Right lobe of liver (tissue), 6 donors: Measurements from ENCODE around the gene NKAIN4. TPM values are rescaled to one million over a fixed set of nuclear protein-coding genes. Genes with fewer than 3 reads are reported as not detected.

Source experiments
- ATAC-seq, 4 donors: fragments of 200-7000 bp; cut with Tn5 transposase; one replicate each; pipeline ENCODE4 v1.9.1; 2020; ENCODE audit warnings: mild to moderate bottlenecking in 4 of 4, moderate library complexity in 4 of 4
- DNase-seq, 3 donors: peaks; one replicate each; pipeline ENCODE4 v3.0.0-alpha.2; 2020
- H3K27ac ChIP-seq, 3 donors: fragments of 200-600 bp; one replicate each; pipeline ENCODE4 v1.8.0; 2022
- H3K27me3 ChIP-seq, 2 donors: fragments of 200-600 bp; one replicate each; pipeline ENCODE4 v1.8.0; 2022
- H3K36me3 ChIP-seq, 4 donors: fragments of 200-600 bp; sonication (generic) in 1 of 4; one replicate each; pipeline versions ENCODE4 v1.5.1 to v1.8.0; 2017 to 2022; ENCODE audit warnings: control low read depth in 1 of 4
- H3K4me1 ChIP-seq, 4 donors: fragments of 200-600 bp; sonication (generic) in 1 of 4; one replicate each; pipeline versions ENCODE4 v1.5.1 to v1.8.0; 2017 to 2022; ENCODE audit warnings: control low read depth in 1 of 4
- H3K4me3 ChIP-seq, 3 donors: fragments of 200-600 bp; one replicate each; pipeline ENCODE4 v1.8.0; 2022
- H3K9me3 ChIP-seq, 4 donors: fragments of 200-600 bp; sonication (generic) in 1 of 4; one replicate each; pipeline versions ENCODE4 v1.5.1 to v1.8.0; 2017 to 2022; ENCODE audit warnings: control low read depth in 1 of 4
- CTCF ChIP-seq, 4 donors: fragments of 200-600 bp in 3 of 4; fragments of 450-650 bp in 1 of 4; IDR thresholded peaks; one replicate each; pipeline versions ENCODE4 v1.5.1 to v1.8.0; 2016 to 2022; ENCODE audit warnings: antibody characterized with exemption in 4 of 4, mild to moderate bottlenecking in 2 of 4
- POLR2A ChIP-seq: fragments of 450-650 bp; IDR thresholded peaks from one replicate; pipeline ENCODE4 v1.6.1; 2017; ENCODE audit warnings: antibody characterized with exemption, mild to moderate bottlenecking
- WGBS: methylation state at CpG from one replicate; pipeline ENCODE4 v1.1.6; 2018; ENCODE audit warnings: low coverage, low lambda C conversion rate; ENCODE audit not compliant: insufficient coverage; ENCODE audit errors: missing lambda C conversion rate; 5-methylcytosine and 5-hydroxymethylcytosine counted together
- intact Hi-C, 2 donors: fragments of 100-400 bp; cut with DNase I; formaldehyde crosslinking; loops; one replicate each; pipeline versions ENCODE4 v1.11.2 to v1.14.1; 2022
- total RNA-seq, 6 experiments: library from RNA; depleted of rRNA in 2 of 6; stranded (reverse); fragments of >200 nt in 2 of 6; fragmentation: NEBNext Ultra II Directional in 3 of 6; extraction: Animal tissue kit (Norgen Biotek cat#: 25700) in 3 of 6; gene quantifications; one replicate each; pipeline versions ENCODE4 v1.1.0 to v1.2.4, GENCODE V29; 2016 to 2023
- donor health status: DM: no; HTN: yes; CAD: no.
- donor health status: DM: no; HTN: no; CAD: no.
- donor health status: DM: no; HTN: no; CAD: no.
- donor health status: DM: no; HTN: yes; CAD: no.
- donor health status: DM: no; HTN: yes; CAD: no.

Gene NKAIN4
- total RNA-seq, 6 experiments from 2014 or later, result not detected

DNA sequence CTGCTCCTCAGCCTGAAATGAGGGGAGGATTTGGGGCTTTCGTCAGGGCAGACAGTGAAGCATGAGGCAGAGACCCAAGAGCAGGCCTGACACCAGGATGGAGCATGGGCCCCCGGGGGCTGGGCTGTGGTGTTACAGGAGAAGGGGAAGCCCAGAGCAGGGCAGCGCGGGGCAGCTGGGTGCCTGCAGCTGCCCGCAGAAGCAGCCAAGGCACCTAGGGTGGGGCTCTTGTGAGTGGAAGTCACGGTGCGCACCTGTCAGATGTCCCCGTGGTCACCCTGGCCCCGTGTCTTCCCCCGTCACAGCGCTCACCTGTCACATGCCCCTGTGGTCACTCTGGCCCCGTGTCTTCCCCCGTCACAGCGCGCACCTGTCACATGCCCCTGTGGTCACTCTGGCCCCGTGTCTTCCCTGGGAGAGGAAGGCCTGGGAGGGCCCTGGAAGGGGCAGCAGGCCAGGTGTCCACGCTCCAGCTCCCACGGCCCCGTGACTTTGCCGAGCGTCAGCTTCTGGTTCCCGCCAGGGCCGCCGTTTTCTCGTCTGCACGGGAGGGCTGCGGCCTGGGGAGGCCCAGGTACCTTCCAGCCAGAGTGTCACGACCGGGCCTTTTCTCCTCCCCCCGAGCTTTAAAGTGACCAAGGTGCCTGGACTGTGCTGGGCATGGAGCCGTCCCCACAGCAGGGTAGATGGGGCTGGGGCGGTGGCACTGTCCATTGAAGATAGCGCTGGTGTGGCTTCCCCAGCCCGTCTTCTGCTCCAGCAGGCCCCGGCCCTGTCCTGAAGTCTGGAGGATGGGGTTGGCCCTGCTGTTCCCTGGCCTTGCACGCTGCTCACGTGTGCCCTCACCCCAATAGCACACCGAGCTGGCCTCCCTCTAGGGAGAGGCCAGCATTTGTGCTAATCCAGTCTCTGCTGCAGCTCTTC, 27.7 kb upstream of the NKAIN4 start:
- Histone ChIP-seq H3K36me3 (peaks cover 0 to 33% (median 10%) of the 10 kb centered on the region in 4 donors), H3K9me3 (no peaks in the 10 kb centered on the region), H3K4me3 (no peak overlapping the region), H3K4me1 (no peaks in the 10 kb centered on the region), H3K27ac (no peak overlapping the region), H3K27me3 (no peaks in the 10 kb centered on the region)
- WGBS, result no CpG with 5 or more reads among the region's 38 CpGs
- TF ChIP-seq CTCF (IDR thresholded peaks at IDR 0.05) (no peak), POLR2A (no peak)
- DNase-seq (no peak), ATAC-seq (no peak)
- intact Hi-C loops, result no loop called here

DNA sequence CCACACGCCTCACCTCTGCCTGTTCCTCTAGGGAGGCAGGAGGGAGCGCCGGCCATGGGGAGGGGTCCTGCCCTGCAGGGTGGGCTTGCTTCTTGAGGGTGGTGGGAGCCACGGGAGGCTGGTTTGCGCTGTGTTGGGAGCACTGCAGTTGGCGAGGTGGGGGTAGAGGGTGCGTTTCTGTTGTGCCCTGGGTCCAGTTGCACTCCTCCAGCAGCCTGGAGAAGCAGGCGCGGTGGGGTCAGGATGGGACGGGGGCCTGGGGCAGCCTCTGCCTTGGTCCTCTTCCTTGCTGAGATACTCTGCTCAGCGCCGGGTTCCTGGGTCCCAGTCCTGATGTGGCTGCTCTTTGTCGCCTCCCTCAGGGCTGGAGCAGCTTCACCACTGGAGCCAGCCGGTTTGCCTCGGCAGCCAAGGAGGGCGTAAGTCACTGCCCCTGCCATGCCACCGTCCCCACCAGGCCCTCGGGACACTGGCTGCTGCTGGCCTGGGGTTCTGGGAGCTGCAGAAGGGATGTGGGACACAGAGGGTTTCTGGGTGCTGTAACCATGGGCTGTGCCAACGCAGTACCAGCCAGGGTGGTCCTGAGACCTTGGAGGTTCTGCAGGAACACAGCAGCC, 26.8 kb upstream of the NKAIN4 start:
- no peak overlapping the region for H3K27ac ChIP-seq
- H3K9me3 ChIP-seq, result no peaks in the 10 kb centered on the region
- ATAC-seq, result no peak
- intact Hi-C loops, result no loop called here
- H3K4me3 ChIP-seq, result no peak overlapping the region
- DNase-seq, result no peak
- no peaks in the 10 kb centered on the region for H3K27me3 ChIP-seq
- H3K4me1 ChIP-seq, result no peaks in the 10 kb centered on the region
- no CpG with 5 or more reads among the region's 19 CpGs for WGBS
- TF ChIP-seq CTCF (IDR thresholded peaks at IDR 0.05) (no peak), POLR2A (no peak)
- H3K36me3 ChIP-seq, result peaks cover 0 to 41% (median 10%) of the 10 kb centered on the region in 4 donors

DNA sequence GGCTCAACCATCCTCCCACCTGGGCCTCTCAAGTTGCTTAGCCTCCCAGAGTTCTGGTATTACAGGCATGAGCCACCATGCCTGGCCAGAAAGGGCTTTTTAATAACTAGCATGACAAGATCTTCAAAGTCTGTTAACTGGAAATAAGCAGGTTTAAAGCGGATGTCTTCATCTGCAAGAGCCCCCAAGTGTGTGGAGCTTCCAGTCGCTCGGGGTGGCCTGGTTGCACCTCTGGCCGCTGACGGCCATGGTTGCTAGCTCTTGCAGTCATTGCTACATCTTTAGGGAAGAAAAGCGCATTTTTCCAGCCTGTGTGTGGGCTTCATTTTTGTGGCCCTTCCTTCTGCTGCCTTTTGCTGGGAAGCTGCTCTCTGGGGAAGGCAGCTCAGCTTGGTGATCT, 26.1 kb upstream of the NKAIN4 start:
- ATAC-seq (no peak), DNase-seq (no peak)
- peaks cover 0 to 43% (median 9%) of the 10 kb centered on the region in 4 donors for H3K36me3 ChIP-seq
- intact Hi-C loops, result no loop called here
- TF ChIP-seq POLR2A (no peak), CTCF (IDR thresholded peaks at IDR 0.05) (no peak)
- 93% methylated on average over 3 of the region's 6 CpGs for WGBS
- no peak overlapping the region for H3K4me3 ChIP-seq
- no peak overlapping the region for H3K27ac ChIP-seq
- H3K9me3 ChIP-seq, result no peaks in the 10 kb centered on the region
- no peaks in the 10 kb centered on the region for H3K27me3 ChIP-seq
- no peaks in the 10 kb centered on the region for H3K4me1 ChIP-seq

DNA sequence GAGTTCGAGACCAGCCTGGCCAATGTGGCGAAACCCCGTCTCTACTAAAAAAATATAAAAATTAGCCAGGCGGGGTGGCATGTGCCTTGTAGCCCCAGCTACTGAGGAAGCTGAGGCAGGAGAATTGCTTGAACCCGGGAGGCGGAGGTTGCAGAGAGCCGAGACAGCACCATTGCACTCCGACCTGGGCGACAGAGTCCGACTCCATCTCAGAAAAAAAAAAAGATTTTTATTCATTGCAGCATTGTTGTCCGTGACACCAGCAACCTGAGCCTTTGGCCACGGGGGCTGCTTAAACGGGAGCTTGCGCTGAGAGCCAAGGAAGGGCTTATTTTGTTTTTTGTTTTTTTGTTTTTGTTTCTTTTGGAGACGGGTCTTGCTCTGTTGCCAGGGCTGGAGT, 25.7 kb upstream of the NKAIN4 start:
- H3K36me3 ChIP-seq, result peaks cover 0 to 43% (median 9%) of the 10 kb centered on the region in 4 donors
- DNase-seq (no peak), ATAC-seq (no peak)
- H3K4me3 ChIP-seq, result no peak overlapping the region
- intact Hi-C loops, result loop anchor here in 1 of 2 donors (5.0 kb wide), 1 partner anchor 402 kb away; no protein-coding TSS in a partner anchor
- no peaks in the 10 kb centered on the region for H3K27me3 ChIP-seq
- H3K27ac ChIP-seq, result no peak overlapping the region
- TF ChIP-seq POLR2A, result no peak
- TF ChIP-seq CTCF (IDR thresholded peaks at IDR 0.05), result no peak
- H3K4me1 ChIP-seq, result no peaks in the 10 kb centered on the region
- 87% methylated on average over 13 of the region's 15 CpGs for WGBS
- H3K9me3 ChIP-seq, result no peaks in the 10 kb centered on the region
